ENCODE measurements around the gene SORCS3.

SORCS3 gene

DNA sequence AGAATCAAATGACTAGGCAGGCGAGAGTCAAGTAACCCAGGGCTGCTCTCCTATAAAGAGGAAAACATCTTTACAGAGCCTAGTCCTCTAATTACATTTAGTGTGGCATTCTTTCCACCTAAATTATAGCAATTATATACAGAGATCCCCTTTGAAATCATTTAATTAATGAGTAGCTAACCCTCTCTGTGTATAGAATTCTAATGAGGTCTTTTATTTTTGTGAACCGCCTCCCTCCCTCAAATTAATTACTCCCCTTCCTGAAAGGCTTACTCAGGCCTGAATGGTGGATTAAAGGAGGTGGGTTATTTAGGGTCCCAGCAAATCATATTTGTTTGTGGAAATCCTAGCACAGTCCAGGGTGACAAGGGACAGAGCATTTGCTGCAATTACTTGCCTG lies 551.8 kb downstream of the SORCS3 start:
- no peak overlapping the region for H3K4me3 ChIP-seq (ENCODE audit: low read depth, low read length)
- no peak for TF ChIP-seq CTCF (IDR thresholded peaks at IDR 0.05; ENCODE audit: low read depth, low read length)

GRCh38 chr10:105195831-105196230 lies 554.7 kb downstream of the SORCS3 start:
- TF ChIP-seq CTCF (IDR thresholded peaks at IDR 0.05; ENCODE audit: low read depth, low read length), result no peak
- H3K4me3 ChIP-seq (ENCODE audit: low read depth, low read length), result no peak overlapping the region

- no peak for TF ChIP-seq CTCF (IDR thresholded peaks at IDR 0.05; ENCODE audit: low read depth, low read length)
- H3K4me3 ChIP-seq (ENCODE audit: low read depth, low read length), result no peak overlapping the region
Measured at GRCh38 chr10:105197598-105198364, 556.7 kb downstream of the SORCS3 start.

DNA sequence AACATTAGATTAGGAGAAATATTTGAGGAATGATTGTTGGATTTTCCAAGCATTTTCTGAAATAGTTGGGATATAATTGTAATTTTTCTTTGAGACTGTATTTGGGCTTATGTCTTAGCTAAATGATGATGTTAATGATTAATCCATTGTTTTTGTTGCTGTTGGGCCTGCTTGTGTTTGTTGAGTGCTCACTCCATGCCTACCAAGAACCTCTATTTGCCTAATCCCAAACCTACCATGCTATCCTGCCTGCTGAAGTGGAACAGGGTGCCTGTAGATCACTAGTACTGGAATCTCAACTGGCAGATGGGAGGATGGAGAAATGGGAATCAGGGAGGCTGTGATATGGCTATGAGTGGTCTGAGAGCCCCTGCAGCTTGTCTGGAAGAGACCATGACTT lies 565.5 kb downstream of the SORCS3 start:
- no peak for TF ChIP-seq CTCF (IDR thresholded peaks at IDR 0.05; ENCODE audit: low read depth, low read length)

GRCh38 chr10:105207476-105207995 lies 566.4 kb downstream of the SORCS3 start:
- no peak overlapping the region for H3K4me3 ChIP-seq (ENCODE audit: low read depth, low read length)
- no peak for TF ChIP-seq CTCF (IDR thresholded peaks at IDR 0.05; ENCODE audit: low read depth, low read length)

More for the DNA sequence above, 565.5 kb downstream of the SORCS3 start:
- H3K4me3 ChIP-seq (ENCODE audit: low read depth, low read length), result no peak overlapping the region

- H3K4me3 ChIP-seq (ENCODE audit: low read depth, low read length), result no peak overlapping the region
- no peak for TF ChIP-seq CTCF (IDR thresholded peaks at IDR 0.05; ENCODE audit: low read depth, low read length)
Measured at GRCh38 chr10:105210546-105210945, 569.5 kb downstream of the SORCS3 start.

GRCh38 chr10:105237685-105238084 lies 596.6 kb downstream of the SORCS3 start:
- no peak overlapping the region for H3K4me3 ChIP-seq (ENCODE audit: low read depth, low read length)
- TF ChIP-seq CTCF (IDR thresholded peaks at IDR 0.05; ENCODE audit: low read depth, low read length), result no peak

All from WI38 (cell line).